ENCODE data around the gene FCRL4.

Gene FCRL4

DNA sequence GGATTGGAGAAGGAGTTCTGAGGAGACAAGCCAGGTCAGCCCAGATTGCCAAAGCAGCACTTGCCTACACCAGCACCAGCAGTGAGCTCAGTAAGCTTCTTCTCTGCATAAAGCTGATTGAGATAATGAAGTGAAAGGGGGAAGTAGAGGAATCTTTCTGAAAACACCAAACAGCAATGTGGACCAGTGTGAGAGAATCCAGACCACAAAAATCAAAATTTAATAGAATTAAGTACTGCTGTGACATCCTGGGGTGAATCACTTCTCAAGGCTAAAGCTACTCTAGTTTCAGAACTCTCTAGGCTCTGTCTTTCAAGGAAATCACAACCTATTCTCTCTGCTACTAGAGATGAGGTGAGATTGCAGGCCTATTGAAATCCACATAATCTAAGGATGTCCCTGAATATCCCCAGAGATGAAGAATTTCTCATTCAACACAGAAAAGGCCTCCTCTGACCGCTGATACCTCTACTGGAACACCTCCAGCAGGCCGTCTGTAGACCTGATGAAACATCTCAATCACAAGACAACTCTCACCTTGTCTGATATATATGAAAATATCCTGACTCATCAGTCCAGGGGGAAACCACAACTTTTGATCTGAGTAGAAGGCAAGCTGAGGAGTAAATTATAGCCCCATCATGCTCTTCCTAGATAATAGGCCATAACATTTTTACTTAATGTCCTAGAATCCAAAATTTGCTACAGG is at the start of gene FCRL4:
TSS of gene FCRL4 (minus strand) at position 127 of the 709 bp plus-strand sequence. CDS start 141 bp downstream, outside the sequence.
- TF ChIP-seq, protein P1, sequence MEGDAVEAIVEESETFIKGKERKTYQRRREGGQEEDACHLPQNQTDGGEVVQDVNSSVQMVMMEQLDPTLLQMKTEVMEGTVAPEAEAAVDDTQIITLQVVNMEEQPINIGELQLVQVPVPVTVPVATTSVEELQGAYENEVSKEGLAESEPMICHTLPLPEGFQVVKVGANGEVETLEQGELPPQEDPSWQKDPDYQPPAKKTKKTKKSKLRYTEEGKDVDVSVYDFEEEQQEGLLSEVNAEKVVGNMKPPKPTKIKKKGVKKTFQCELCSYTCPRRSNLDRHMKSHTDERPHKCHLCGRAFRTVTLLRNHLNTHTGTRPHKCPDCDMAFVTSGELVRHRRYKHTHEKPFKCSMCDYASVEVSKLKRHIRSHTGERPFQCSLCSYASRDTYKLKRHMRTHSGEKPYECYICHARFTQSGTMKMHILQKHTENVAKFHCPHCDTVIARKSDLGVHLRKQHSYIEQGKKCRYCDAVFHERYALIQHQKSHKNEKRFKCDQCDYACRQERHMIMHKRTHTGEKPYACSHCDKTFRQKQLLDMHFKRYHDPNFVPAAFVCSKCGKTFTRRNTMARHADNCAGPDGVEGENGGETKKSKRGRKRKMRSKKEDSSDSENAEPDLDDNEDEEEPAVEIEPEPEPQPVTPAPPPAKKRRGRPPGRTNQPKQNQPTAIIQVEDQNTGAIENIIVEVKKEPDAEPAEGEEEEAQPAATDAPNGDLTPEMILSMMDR (IDR thresholded peaks at IDR 0.05; ENCODE audit: extremely low read depth, insufficient read depth, missing control alignments): no peak
- in situ Hi-C loops (cut with MboI; ENCODE audit: low pct_unique_long_range_greater_than_20kb, low sequenced_read_pairs, unreplicated experiment): loop anchor here (25.0 kb wide), 1 partner anchor 89 kb away; no protein-coding TSS in a partner anchor
- DNase-seq (ENCODE audit: low spot score): no peak

DNA sequence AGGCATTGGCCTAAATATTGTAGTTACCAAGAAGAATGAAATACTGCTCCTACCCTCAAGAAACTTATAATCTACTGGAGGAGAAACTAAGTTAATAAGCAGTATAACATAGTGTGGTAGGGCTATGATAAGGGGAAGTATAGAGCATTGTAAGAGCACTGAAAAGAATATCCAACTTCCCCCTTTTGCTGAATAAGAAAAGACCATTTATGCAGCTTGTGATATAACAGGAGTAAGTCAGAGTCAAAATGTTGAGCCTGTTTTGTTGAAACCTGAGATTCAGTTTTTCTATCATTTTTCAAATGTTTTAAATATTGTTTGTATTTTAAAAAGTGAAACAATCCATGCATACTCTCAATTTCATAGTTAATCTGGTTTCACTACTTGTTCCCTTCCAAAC is 48.3 kb upstream of the FCRL4 start:
- TF ChIP-seq, protein P1 (IDR thresholded peaks at IDR 0.05; ENCODE audit: extremely low read depth, insufficient read depth, missing control alignments): no peak
- in situ Hi-C loops (cut with MboI; ENCODE audit: low pct_unique_long_range_greater_than_20kb, low sequenced_read_pairs, unreplicated experiment): no loop called here

DNA sequence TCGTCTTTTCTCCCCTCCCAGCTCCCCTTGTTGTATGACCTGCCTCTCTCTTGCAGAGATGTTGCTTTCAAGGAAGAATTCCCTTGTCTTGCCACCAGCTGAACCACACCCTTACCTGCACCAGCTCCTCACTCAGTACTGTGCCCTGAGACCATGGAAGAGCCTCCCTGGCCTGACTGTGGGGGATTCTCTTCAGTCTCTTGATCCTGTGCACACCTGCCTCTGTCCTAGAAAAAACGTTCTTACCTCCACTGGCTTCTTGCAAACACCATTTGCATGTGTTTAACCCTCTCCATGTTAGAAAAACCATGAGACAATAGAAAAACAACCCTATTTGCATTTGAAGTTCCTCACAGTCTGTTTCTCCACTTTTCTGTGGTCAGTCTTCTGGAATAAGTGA is 43.3 kb upstream of the FCRL4 start:
- TF ChIP-seq, protein P1 (IDR thresholded peaks at IDR 0.05; ENCODE audit: extremely low read depth, insufficient read depth, missing control alignments): no peak
- in situ Hi-C loops (cut with MboI; ENCODE audit: low pct_unique_long_range_greater_than_20kb, low sequenced_read_pairs, unreplicated experiment): no loop called here
- no peak for DNase-seq (ENCODE audit: low spot score)

More for the DNA sequence above, 48.3 kb upstream of the FCRL4 start:
- DNase-seq (ENCODE audit: low spot score): no peak

DNA sequence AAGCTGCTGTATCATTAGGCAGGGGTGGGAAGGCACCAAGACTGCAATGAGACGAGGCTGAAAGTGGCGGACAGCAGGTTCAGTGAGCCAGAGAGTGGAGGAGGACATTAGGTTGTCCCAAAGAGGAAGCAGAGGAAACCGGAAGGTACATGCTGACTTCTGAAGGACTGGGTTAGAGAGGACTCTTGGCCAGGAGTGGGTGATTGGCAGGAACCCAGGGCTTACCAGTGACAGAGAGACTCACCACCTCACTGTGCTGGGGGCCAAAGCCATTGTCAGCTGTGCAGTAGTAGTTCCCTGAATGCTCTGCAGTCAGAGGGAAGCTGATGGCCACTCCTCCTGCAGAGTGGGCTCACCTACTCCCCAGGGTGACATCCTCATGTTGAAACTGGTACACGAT is 41.9 kb upstream of the FCRL4 start:
- no peak for DNase-seq (ENCODE audit: low spot score)
- TF ChIP-seq, protein P1 (IDR thresholded peaks at IDR 0.05; ENCODE audit: extremely low read depth, insufficient read depth, missing control alignments): no peak
- in situ Hi-C loops (cut with MboI; ENCODE audit: low pct_unique_long_range_greater_than_20kb, low sequenced_read_pairs, unreplicated experiment): no loop called here

DNA sequence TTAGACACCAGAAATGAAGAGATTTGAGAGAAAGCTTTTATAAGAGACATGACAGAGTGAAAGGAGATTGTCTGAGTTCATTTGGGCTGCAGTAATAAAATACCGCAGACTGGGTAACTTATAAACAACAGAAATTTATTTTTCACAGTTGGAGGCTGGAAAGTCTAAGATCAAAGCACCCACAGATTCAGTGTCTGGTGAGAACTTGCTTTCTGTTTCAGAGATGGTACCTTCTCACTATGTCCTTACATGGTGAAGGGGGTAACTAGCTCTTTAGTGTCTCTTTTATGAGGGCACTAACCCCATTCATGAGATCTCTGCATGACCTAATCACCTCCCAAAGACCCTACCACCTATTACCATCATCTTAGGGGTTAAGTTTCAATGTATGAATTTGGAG is 30.9 kb upstream of the FCRL4 start:
- TF ChIP-seq, protein P1 (IDR thresholded peaks at IDR 0.05; ENCODE audit: extremely low read depth, insufficient read depth, missing control alignments): no peak
- in situ Hi-C loops (cut with MboI; ENCODE audit: low pct_unique_long_range_greater_than_20kb, low sequenced_read_pairs, unreplicated experiment): no loop called here
- no peak for DNase-seq (ENCODE audit: low spot score)

DNA sequence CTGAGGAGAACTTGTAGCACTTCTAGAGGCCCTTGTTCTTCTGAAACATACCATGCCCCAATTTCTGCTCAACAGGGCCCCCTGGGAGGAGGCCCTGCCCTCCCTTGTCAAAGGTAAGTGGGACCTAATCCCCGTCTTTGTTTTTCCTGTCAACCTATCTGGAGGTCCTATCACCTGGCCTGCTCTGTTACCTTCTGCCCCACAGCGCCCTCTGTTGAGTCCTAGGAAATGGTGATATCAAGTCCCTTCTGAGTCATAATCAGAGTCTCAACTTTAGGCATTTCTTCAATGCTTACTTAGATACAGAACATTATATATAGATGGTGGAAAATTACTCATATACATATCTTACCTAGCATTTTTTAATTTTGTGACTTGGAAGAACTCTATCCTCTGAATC is 28.2 kb upstream of the FCRL4 start:
- in situ Hi-C loops (cut with MboI; ENCODE audit: low pct_unique_long_range_greater_than_20kb, low sequenced_read_pairs, unreplicated experiment): no loop called here
- DNase-seq (ENCODE audit: low spot score): peak; percentile 38
- TF ChIP-seq, protein P1 (IDR thresholded peaks at IDR 0.05; ENCODE audit: extremely low read depth, insufficient read depth, missing control alignments): peak; percentile 72

All from GM13977 (cell line).